Measurements from ENCODE around the gene S100A1. TPM values are rescaled to one million over a fixed set of nuclear protein-coding genes. Genes with fewer than 3 reads are reported as not detected.

The S100A1 gene
- total RNA-seq, 1 experiment from 2014 or later = not detected

DNA sequence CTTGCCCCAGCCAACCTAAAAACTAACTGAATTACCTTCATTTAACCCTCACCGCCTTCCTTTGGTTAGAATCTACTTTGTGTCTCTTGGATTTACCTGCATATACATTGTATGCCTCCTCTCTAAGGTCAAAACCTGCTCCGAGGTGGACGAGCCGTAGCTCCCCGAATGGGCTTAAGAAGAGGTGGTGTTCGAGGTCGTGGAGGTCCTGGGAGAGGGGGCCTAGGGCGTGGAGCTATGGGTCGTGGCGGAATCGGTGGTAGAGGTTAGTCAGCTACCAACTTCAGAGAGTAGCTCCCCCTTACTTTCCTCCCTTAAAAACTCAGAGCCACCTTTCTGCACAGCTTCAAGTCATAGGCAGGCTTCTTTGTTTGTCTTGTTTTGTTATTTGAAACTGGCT lies 14.9 kb downstream of the S100A1 start:
- TF ChIP-seq EZH2 (IDR thresholded peaks at IDR 0.05; ENCODE audit: borderline replicate concordance, low read depth, low read length, poor library complexity, severe bottlenecking) = no peak
- TF ChIP-seq, protein P1, sequence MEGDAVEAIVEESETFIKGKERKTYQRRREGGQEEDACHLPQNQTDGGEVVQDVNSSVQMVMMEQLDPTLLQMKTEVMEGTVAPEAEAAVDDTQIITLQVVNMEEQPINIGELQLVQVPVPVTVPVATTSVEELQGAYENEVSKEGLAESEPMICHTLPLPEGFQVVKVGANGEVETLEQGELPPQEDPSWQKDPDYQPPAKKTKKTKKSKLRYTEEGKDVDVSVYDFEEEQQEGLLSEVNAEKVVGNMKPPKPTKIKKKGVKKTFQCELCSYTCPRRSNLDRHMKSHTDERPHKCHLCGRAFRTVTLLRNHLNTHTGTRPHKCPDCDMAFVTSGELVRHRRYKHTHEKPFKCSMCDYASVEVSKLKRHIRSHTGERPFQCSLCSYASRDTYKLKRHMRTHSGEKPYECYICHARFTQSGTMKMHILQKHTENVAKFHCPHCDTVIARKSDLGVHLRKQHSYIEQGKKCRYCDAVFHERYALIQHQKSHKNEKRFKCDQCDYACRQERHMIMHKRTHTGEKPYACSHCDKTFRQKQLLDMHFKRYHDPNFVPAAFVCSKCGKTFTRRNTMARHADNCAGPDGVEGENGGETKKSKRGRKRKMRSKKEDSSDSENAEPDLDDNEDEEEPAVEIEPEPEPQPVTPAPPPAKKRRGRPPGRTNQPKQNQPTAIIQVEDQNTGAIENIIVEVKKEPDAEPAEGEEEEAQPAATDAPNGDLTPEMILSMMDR (conservative IDR thresholded peaks at IDR 0.05; ENCODE audit: low read depth, low read length) = no peak
- Histone ChIP-seq H3K9me3 (ENCODE audit: low read depth, low read length, poor library complexity, severe bottlenecking) (no peaks in the 10 kb centered on the region), H3K27ac (ENCODE audit: low read depth, low read length, poor library complexity, severe bottlenecking) (no peak overlapping the region), H3K36me3 (ENCODE audit: insufficient read depth, low read length, poor library complexity, severe bottlenecking) (peaks cover 94% of the 10 kb centered on the region), H3K4me1 (ENCODE audit: insufficient read depth, low read length, poor library complexity, severe bottlenecking) (no peaks in the 10 kb centered on the region), H3K4me3 (ENCODE audit: low read depth, low read length, poor library complexity, severe bottlenecking) (no peak overlapping the region), H3K27me3 (replicated peaks; ENCODE audit: insufficient read depth, low read depth, low read length, poor library complexity) (no peaks in the 10 kb centered on the region)
- CTCF ChIA-PET = no interaction called here
- intact Hi-C loops (cut with micrococcal nuclease; ENCODE audit: unreplicated experiment) = no loop called here
- DNase-seq (ENCODE audit: low spot score) = no peak
- POLR2A ChIA-PET (ENCODE audit: low non-redundant PET) = no interaction called here
- BruUV-seq (replicated peaks) = no TSS peak

DNA sequence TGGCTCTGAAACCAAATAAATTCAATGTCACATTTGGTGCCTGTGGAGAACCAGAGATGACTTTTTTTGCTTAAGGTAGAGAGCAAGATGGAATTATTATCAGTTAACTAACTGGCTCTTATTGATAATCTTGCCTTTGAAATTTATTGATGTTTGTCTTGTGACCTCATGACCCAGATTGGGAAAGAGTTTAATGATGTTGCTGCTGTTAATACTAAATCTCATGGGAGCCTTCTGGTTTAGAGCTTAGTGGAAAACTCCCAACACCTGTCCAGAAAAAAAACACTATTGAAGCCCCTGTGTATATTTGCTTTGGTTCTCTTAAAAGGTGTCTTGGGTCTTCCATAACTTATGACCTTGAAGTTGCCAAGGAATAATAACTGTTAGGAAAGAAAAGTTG lies 15.6 kb downstream of the S100A1 start:
- intact Hi-C loops (cut with micrococcal nuclease; ENCODE audit: unreplicated experiment) = no loop called here
- Histone ChIP-seq H3K4me3 (ENCODE audit: low read depth, low read length, poor library complexity, severe bottlenecking) (no peak overlapping the region), H3K27me3 (replicated peaks; ENCODE audit: insufficient read depth, low read depth, low read length, poor library complexity) (no peaks in the 10 kb centered on the region), H3K27ac (ENCODE audit: low read depth, low read length, poor library complexity, severe bottlenecking) (no peak overlapping the region), H3K36me3 (ENCODE audit: insufficient read depth, low read length, poor library complexity, severe bottlenecking) (peaks cover 87% of the 10 kb centered on the region), H3K4me1 (ENCODE audit: insufficient read depth, low read length, poor library complexity, severe bottlenecking) (no peaks in the 10 kb centered on the region), H3K9me3 (ENCODE audit: low read depth, low read length, poor library complexity, severe bottlenecking) (no peaks in the 10 kb centered on the region)
- DNase-seq (ENCODE audit: low spot score) = no peak
- POLR2A ChIA-PET (ENCODE audit: low non-redundant PET) = no interaction called here
- CTCF ChIA-PET = no interaction called here
- TF ChIP-seq, protein P1 (conservative IDR thresholded peaks at IDR 0.05; ENCODE audit: low read depth, low read length) = no peak
- TF ChIP-seq EZH2 (IDR thresholded peaks at IDR 0.05; ENCODE audit: borderline replicate concordance, low read depth, low read length, poor library complexity, severe bottlenecking) = no peak
- BruUV-seq (replicated peaks) = no TSS peak

DNA sequence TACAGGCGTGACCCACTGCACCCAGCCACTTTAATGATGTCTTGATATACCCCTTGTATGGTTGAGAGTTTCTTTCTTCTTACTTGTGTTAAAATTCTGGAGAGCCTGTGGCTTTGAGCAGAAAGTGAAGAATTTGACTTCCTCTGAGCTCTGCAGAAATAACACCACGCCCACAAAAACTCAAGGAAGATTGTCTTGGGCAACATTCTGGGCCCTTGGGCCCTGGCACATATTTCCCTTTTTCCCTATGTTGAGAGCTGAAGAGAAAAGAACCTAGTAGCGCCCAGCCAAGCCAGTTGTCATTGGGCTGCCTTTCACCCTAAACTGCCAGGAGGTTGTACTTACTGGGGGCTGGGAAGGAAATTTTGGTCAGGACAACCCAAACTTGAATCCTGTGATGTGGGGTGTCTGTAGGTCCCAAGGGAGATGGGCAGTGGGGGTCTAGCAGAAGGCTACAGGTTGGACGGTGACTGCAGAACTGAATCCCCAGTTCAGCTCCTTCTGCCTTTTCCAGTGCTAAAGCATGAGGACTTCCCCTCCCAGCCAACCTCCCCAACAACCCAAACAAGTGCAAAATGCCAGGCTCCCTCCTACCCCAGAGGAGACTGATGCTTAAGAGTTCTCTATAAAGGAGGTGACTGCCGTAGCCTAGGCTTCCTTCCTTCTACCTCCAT lies 18.6 kb downstream of the S100A1 start:
- no peak overlapping the region for H3K4me3 ChIP-seq (ENCODE audit: low read depth, low read length, poor library complexity, severe bottlenecking)
- BruUV-seq (replicated peaks) = no TSS peak
- ChIA-PET CTCF (no interaction called here), POLR2A (ENCODE audit: low non-redundant PET) (no interaction called here)
- DNase-seq (ENCODE audit: low spot score) = no peak
- H3K4me1 ChIP-seq (ENCODE audit: insufficient read depth, low read length, poor library complexity, severe bottlenecking) = no peaks in the 10 kb centered on the region
- H3K27me3 ChIP-seq (replicated peaks; ENCODE audit: insufficient read depth, low read depth, low read length, poor library complexity) = no peaks in the 10 kb centered on the region
- no peak overlapping the region for H3K27ac ChIP-seq (ENCODE audit: low read depth, low read length, poor library complexity, severe bottlenecking)
- TF ChIP-seq, protein P1 (conservative IDR thresholded peaks at IDR 0.05; ENCODE audit: low read depth, low read length) = no peak
- TF ChIP-seq EZH2 (IDR thresholded peaks at IDR 0.05; ENCODE audit: borderline replicate concordance, low read depth, low read length, poor library complexity, severe bottlenecking) = no peak
- peaks cover 57% of the 10 kb centered on the region for H3K36me3 ChIP-seq (ENCODE audit: insufficient read depth, low read length, poor library complexity, severe bottlenecking)
- H3K9me3 ChIP-seq (ENCODE audit: low read depth, low read length, poor library complexity, severe bottlenecking) = no peaks in the 10 kb centered on the region
- intact Hi-C loops (cut with micrococcal nuclease; ENCODE audit: unreplicated experiment) = no loop called here

All from A673 (cell line).